ENCODE results near the gene TMEM35B. TPM values are rescaled to one million over a fixed set of nuclear protein-coding genes. Genes with fewer than 3 reads are reported as not detected.

Gene TMEM35B
- total RNA-seq, 1 experiment from 2014 or later, result 18.7 TPM

GRCh38 chr1:34976384-34977209, 8.6 kb downstream of the TMEM35B start:
- intact Hi-C loops (cut with micrococcal nuclease), result no loop called here
- TF ChIP-seq CTCF (IDR thresholded peaks at IDR 0.05; ENCODE audit: unreplicated experiment), result no peak
- Mint-ChIP-seq H3K27ac (ENCODE audit: low read depth, unreplicated experiment) (no peak overlapping the region), H3K4me3 (ENCODE audit: unreplicated experiment) (no peak overlapping the region), H3K36me3 (ENCODE audit: insufficient read depth, unreplicated experiment) (peaks cover 13% of the 10 kb centered on the region), H3K27me3 (ENCODE audit: insufficient read depth, unreplicated experiment) (no peaks in the 10 kb centered on the region), H3K9me3 (ENCODE audit: unreplicated experiment) (no peaks in the 10 kb centered on the region), H3K4me1 (ENCODE audit: insufficient read depth, unreplicated experiment) (no peaks in the 10 kb centered on the region)
- DNase-seq (ENCODE audit: unreplicated experiment), result no peak
- no TSS peak for BruUV-seq (replicated peaks)
- CTCF ChIA-PET, result no interaction called here
- POLR2A ChIA-PET, result interaction anchor here (4.3 kb wide), 1 partner anchor 8 kb away, joined by 16 read pairs; the partner anchor contains the start of gene TMEM35B

GRCh38 chr1:34975771-34976170, 9.4 kb downstream of the TMEM35B start:
- H3K4me3 Mint-ChIP-seq (ENCODE audit: unreplicated experiment), result no peak overlapping the region
- no peaks in the 10 kb centered on the region for H3K27me3 Mint-ChIP-seq (ENCODE audit: insufficient read depth, unreplicated experiment)
- no peak overlapping the region for H3K27ac Mint-ChIP-seq (ENCODE audit: low read depth, unreplicated experiment)
- no TSS peak for BruUV-seq (replicated peaks)
- intact Hi-C loops (cut with micrococcal nuclease), result no loop called here
- CTCF ChIA-PET, result interaction anchor here (0.9 kb wide), 1 partner anchor 116 kb away, joined by 4 read pairs; the partner anchor contains the start of gene SMIM12
- POLR2A ChIA-PET, result interaction anchor here (4.3 kb wide), 1 partner anchor 9 kb away, joined by 16 read pairs; the partner anchor contains the start of gene TMEM35B
- H3K4me1 Mint-ChIP-seq (ENCODE audit: insufficient read depth, unreplicated experiment), result no peaks in the 10 kb centered on the region
- H3K9me3 Mint-ChIP-seq (ENCODE audit: unreplicated experiment), result no peaks in the 10 kb centered on the region
- DNase-seq (ENCODE audit: unreplicated experiment), result no peak
- peaks cover 9% of the 10 kb centered on the region for H3K36me3 Mint-ChIP-seq (ENCODE audit: insufficient read depth, unreplicated experiment)
- TF ChIP-seq CTCF (IDR thresholded peaks at IDR 0.05; ENCODE audit: unreplicated experiment), result no peak

GRCh38 chr1:34975338-34975737, 9.8 kb downstream of the TMEM35B start:
- TF ChIP-seq CTCF (IDR thresholded peaks at IDR 0.05; ENCODE audit: unreplicated experiment), result no peak
- no peak for DNase-seq (ENCODE audit: unreplicated experiment)
- H3K36me3 Mint-ChIP-seq (ENCODE audit: insufficient read depth, unreplicated experiment), result peaks cover 6% of the 10 kb centered on the region
- no peak overlapping the region for H3K27ac Mint-ChIP-seq (ENCODE audit: low read depth, unreplicated experiment)
- POLR2A ChIA-PET, result interaction anchor here (4.3 kb wide), 1 partner anchor 9 kb away, joined by 16 read pairs; the partner anchor contains the start of gene TMEM35B
- H3K27me3 Mint-ChIP-seq (ENCODE audit: insufficient read depth, unreplicated experiment), result no peaks in the 10 kb centered on the region
- CTCF ChIA-PET, result interaction anchor here (0.9 kb wide), 1 partner anchor 116 kb away, joined by 4 read pairs; the partner anchor contains the start of gene SMIM12
- no peak overlapping the region for H3K4me3 Mint-ChIP-seq (ENCODE audit: unreplicated experiment)
- intact Hi-C loops (cut with micrococcal nuclease), result no loop called here
- H3K9me3 Mint-ChIP-seq (ENCODE audit: unreplicated experiment), result no peaks in the 10 kb centered on the region
- no peaks in the 10 kb centered on the region for H3K4me1 Mint-ChIP-seq (ENCODE audit: insufficient read depth, unreplicated experiment)
- no TSS peak for BruUV-seq (replicated peaks)

- ChIA-PET CTCF (interaction anchor here (0.9 kb wide), 1 partner anchor 754 kb away, joined by 3 read pairs; no protein-coding TSS in a partner anchor), POLR2A (interaction anchor here (0.7 to 4.3 kb wide), 2 partner anchors 10 to 12 kb away, joined by 4 to 16 read pairs; partner anchors contain the start of gene TMEM35B)
- Mint-ChIP-seq H3K9me3 (ENCODE audit: unreplicated experiment) (no peaks in the 10 kb centered on the region), H3K4me1 (ENCODE audit: insufficient read depth, unreplicated experiment) (no peaks in the 10 kb centered on the region), H3K4me3 (ENCODE audit: unreplicated experiment) (no peak overlapping the region), H3K36me3 (ENCODE audit: insufficient read depth, unreplicated experiment) (peaks cover 6% of the 10 kb centered on the region), H3K27me3 (ENCODE audit: insufficient read depth, unreplicated experiment) (no peaks in the 10 kb centered on the region), H3K27ac (ENCODE audit: low read depth, unreplicated experiment) (no peak overlapping the region)
- no peak for DNase-seq (ENCODE audit: unreplicated experiment)
- intact Hi-C loops (cut with micrococcal nuclease), result no loop called here
- no TSS peak for BruUV-seq (replicated peaks)
- no peak for TF ChIP-seq CTCF (IDR thresholded peaks at IDR 0.05; ENCODE audit: unreplicated experiment)
Measured at GRCh38 chr1:34974626-34975025, 10.5 kb downstream of the TMEM35B start.
